Upper lobe of left lung (tissue), 4 donors: ENCODE measurements around the gene UBL5.

Experiments
- POLR2A ChIP-seq, 4 donors: fragments of 450-650 bp; IDR thresholded peaks; one replicate each; pipeline ENCODE4 v1.5.1; 2016 to 2017; ENCODE audit warnings: antibody characterized with exemption in 4 of 4, mild to moderate bottlenecking in 2 of 4
- TF ChIP-seq, protein P1 (sequence below), 6 experiments: fragments of 450-650 bp in 4 of 6; fragments of 200-600 bp in 2 of 6; sonication (generic) in 2 of 6; IDR thresholded peaks; one replicate each; pipeline ENCODE4 v1.5.1; 2016 to 2019; ENCODE audit warnings: antibody characterized with exemption in 6 of 6

DNA sequence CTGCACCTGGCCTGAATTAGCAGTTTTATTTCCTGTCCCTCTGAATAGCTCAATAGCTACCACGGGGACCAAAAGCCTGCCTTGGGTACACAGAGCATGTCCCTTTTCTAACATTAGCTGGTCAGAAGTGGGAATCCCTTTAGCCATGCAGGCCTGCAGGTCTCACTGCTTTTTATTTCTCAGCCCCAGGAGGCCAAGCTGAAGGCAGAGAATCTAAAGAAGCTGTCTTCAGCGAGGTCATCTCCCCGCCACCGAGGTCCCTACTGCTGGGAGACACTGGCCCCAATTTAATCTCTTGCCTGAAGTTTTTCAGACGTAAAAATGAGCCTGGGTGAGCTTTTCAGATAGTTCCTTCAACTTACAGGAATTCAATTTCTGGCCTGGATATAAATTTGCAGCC is 48.1 kb downstream of the UBL5 start:
- TF ChIP-seq, protein P1, sequence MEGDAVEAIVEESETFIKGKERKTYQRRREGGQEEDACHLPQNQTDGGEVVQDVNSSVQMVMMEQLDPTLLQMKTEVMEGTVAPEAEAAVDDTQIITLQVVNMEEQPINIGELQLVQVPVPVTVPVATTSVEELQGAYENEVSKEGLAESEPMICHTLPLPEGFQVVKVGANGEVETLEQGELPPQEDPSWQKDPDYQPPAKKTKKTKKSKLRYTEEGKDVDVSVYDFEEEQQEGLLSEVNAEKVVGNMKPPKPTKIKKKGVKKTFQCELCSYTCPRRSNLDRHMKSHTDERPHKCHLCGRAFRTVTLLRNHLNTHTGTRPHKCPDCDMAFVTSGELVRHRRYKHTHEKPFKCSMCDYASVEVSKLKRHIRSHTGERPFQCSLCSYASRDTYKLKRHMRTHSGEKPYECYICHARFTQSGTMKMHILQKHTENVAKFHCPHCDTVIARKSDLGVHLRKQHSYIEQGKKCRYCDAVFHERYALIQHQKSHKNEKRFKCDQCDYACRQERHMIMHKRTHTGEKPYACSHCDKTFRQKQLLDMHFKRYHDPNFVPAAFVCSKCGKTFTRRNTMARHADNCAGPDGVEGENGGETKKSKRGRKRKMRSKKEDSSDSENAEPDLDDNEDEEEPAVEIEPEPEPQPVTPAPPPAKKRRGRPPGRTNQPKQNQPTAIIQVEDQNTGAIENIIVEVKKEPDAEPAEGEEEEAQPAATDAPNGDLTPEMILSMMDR (IDR thresholded peaks at IDR 0.05) = no peak
- no peak for TF ChIP-seq POLR2A (IDR thresholded peaks at IDR 0.05)
